ENCODE measurements around the gene GNG4.

Gene GNG4

GRCh38 chr1:235525314-235525713 is 124.3 kb downstream of the GNG4 start:
- DNase-seq, result no peak

- DNase-seq, result no peak
Observed at GRCh38 chr1:235516862-235517446, 132.6 kb downstream of the GNG4 start.

GRCh38 chr1:235515844-235516512 is 133.6 kb downstream of the GNG4 start:
- DNase-seq, result no peak

- DNase-seq, result no peak
Observed at GRCh38 chr1:235513495-235514366, 135.9 kb downstream of the GNG4 start.

- DNase-seq, result no peak
Observed at GRCh38 chr1:235511470-235512240, 137.9 kb downstream of the GNG4 start.

GRCh38 chr1:235510823-235511222 is 138.8 kb downstream of the GNG4 start:
- no peak for DNase-seq

GRCh38 chr1:235507623-235508022 is 142.0 kb downstream of the GNG4 start:
- DNase-seq, result no peak

- peak; percentile 98 for DNase-seq
Observed at GRCh38 chr1:235504494-235505222, 144.9 kb downstream of the GNG4 start.

GRCh38 chr1:235504122-235504493 is 145.5 kb downstream of the GNG4 start, which contains the start of gene B3GALNT2:
B3GALNT2 (minus strand) TSS chr1:235504452; CDS start chr1:235504252, 200 bp downstream.
- DNase-seq, result no peak

- no peak for DNase-seq
Observed at GRCh38 chr1:235503403-235504121, 146.0 kb downstream of the GNG4 start.

- no peak for DNase-seq
Observed at GRCh38 chr1:235502601-235503402, 146.8 kb downstream of the GNG4 start.

- no peak for DNase-seq
Observed at GRCh38 chr1:235500971-235501540, 148.5 kb downstream of the GNG4 start.

Data from activated naive CD4-positive, alpha-beta T cell treated with anti-CD3 and anti-CD28 coated beads, Interleukin-2, amount 50 U/mL, for 16 hours (primary cell).